Kidney epithelial cell (primary cell): Measurements from ENCODE around the gene RAB14. TPM values are rescaled to one million over a fixed set of nuclear protein-coding genes. Genes with fewer than 3 reads are reported as not detected.
A peak's percentile ranks its signal among the peaks of the same experiment; 100 is the strongest.

Experiments used
- DNase-seq: peaks from one replicate; pipeline ENCODE4 v3.0.0-alpha.2; 2010; ENCODE audit warnings: low read depth
- H3K27me3 ChIP-seq: 2 replicates; pipeline ENCODE4 v1.6.0; 2011; ENCODE audit warnings: low read length; ENCODE audit not compliant: control insufficient read depth, insufficient read depth
- H3K36me3 ChIP-seq: 2 replicates; pipeline ENCODE4 v1.5.1; 2011; ENCODE audit warnings: low read length; ENCODE audit not compliant: control insufficient read depth, insufficient read depth
- H3K4me3 ChIP-seq: 2 replicates; pipeline ENCODE4 v1.5.1; 2011; ENCODE audit warnings: low read depth, mild to moderate bottlenecking, control low read depth, low read length
- total RNA-seq: library from RNA; depleted of rRNA; stranded (reverse); fragments of >200 nt; gene quantifications from 2 replicates; pipeline ENCODE4 v1.2.3, GENCODE V29; 2015
- TF ChIP-seq, protein P1 (sequence below): IDR thresholded peaks from 2 replicates; pipeline ENCODE4 v1.5.1; 2011; ENCODE audit warnings: mild to moderate bottlenecking, moderate library complexity, low read length, control low read depth, inconsistent platforms; ENCODE audit not compliant: insufficient read depth, poor library complexity, severe bottlenecking

The RAB14 gene
- total RNA-seq, 1 donor from 2014 or later = 38.1 TPM

DNA sequence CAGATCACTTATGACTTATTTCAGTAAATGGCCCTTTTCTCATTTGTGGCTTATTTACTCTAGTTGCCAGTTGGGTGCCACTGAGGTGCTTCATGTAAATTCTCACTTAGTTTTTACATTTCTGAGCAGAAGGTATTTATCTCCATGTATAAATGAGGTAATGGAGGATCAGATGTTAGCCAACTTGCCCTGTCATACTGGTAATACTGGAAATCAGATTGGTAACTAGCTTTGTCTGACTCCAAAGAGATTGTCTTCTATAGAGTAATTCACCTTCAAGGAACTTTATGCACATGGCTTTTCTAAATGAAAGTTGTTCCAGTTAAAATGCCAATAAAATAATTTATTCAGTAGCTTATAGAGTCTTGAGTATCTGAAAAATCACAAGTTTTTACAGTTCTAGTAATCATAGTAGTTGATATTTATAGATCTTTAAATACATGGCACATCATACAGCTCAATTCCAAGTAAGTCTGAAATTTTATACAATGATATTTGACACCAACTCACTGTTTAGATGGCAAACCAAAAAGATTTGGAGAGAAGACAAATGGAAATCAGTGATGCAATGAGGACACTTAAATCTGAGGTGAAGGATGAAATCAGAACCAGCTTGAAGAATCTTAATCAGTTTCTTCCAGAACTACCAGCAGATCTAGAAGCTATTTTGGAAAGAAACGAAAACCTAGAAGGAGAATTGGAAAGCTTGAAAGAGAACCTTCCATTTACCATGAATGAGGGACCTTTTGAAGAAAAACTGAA lies 28.8 kb downstream of the RAB14 start:
- Histone ChIP-seq H3K4me3 (no peak overlapping the region), H3K27me3 (no peaks in the 10 kb centered on the region), H3K36me3 (no peaks in the 10 kb centered on the region)
- no peak for DNase-seq
- TF ChIP-seq, protein P1, sequence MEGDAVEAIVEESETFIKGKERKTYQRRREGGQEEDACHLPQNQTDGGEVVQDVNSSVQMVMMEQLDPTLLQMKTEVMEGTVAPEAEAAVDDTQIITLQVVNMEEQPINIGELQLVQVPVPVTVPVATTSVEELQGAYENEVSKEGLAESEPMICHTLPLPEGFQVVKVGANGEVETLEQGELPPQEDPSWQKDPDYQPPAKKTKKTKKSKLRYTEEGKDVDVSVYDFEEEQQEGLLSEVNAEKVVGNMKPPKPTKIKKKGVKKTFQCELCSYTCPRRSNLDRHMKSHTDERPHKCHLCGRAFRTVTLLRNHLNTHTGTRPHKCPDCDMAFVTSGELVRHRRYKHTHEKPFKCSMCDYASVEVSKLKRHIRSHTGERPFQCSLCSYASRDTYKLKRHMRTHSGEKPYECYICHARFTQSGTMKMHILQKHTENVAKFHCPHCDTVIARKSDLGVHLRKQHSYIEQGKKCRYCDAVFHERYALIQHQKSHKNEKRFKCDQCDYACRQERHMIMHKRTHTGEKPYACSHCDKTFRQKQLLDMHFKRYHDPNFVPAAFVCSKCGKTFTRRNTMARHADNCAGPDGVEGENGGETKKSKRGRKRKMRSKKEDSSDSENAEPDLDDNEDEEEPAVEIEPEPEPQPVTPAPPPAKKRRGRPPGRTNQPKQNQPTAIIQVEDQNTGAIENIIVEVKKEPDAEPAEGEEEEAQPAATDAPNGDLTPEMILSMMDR = no peak

- DNase-seq = no peak
- Histone ChIP-seq H3K27me3 (no peaks in the 10 kb centered on the region), H3K4me3 (no peak overlapping the region), H3K36me3 (no peaks in the 10 kb centered on the region)
- TF ChIP-seq, protein P1 = no peak
Measured at GRCh38 chr9:121171236-121171635, 30.4 kb downstream of the RAB14 start.

DNA sequence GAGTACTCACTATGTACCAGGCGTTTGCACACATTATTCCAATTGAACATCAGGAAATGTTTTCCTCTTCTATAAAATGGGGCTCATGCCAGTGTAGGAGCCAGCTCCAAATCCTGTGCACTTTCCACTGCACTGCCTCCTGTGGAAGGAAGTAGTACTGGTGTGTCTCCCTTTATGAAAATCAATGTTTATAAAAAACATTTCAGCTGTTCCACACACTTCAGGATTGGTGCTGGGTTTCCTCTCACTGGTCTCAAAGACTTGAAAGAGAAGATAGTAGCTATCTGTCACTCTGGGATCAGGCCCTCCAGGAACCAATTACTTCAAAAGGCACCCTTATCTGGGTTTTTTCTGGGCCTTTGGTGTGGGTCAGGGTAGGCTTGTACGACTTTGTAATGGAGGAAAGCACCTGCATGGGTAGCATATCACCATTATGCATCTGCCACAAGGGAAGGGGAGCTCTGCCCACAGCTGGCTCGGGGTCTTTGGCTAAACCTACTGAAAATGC lies 32.5 kb downstream of the RAB14 start:
- no peak for DNase-seq
- no peaks in the 10 kb centered on the region for H3K36me3 ChIP-seq
- H3K27me3 ChIP-seq = no peaks in the 10 kb centered on the region
- TF ChIP-seq, protein P1 = peak; percentile 46
- no peak overlapping the region for H3K4me3 ChIP-seq

DNA sequence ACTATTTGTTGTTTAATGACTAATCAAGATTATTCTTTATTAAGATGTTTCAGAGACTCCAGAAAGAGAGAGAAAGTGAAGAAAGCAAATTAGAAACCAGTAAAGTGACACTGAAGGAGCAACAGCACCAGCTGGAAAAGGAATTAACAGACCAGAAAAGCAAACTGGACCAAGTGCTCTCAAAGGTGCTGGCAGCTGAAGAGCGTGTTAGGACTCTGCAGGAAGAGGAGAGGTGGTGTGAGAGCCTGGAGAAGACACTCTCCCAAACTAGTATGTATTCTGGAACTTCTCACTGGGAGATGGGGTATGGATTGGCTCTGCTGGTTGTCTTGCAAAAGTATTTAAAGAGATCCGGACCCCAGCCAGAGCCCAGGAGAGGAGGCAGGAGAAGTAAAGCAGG lies 33.6 kb downstream of the RAB14 start:
- Histone ChIP-seq H3K36me3 (no peaks in the 10 kb centered on the region), H3K27me3 (no peaks in the 10 kb centered on the region), H3K4me3 (no peak overlapping the region)
- no peak for DNase-seq
- TF ChIP-seq, protein P1 = no peak

GRCh38 chr9:121160025-121160424 lies 41.6 kb downstream of the RAB14 start:
- Histone ChIP-seq H3K4me3 (no peak overlapping the region), H3K27me3 (no peaks in the 10 kb centered on the region), H3K36me3 (no peaks in the 10 kb centered on the region)
- no peak for DNase-seq
- TF ChIP-seq, protein P1 = no peak

DNA sequence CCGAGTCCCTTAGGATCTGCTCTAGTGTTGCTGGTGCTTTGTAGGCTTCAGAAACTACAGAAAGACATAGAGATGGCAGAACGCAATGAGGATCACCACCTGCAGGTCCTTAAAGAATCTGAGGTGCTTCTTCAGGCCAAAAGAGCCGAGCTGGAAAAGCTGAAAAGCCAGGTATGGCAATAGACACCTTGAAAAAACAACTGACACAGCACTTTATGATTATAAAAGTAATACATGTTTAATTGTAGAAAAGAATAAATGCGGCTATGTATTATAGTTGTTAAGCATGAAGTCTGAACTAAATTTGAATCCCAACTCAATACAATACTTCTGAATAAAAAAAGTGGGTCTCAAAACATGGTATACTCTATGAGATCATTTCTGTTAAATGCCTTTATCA lies 43.7 kb downstream of the RAB14 start:
- no peak overlapping the region for H3K4me3 ChIP-seq
- H3K36me3 ChIP-seq = no peaks in the 10 kb centered on the region
- no peak for DNase-seq
- TF ChIP-seq, protein P1 = no peak
- no peaks in the 10 kb centered on the region for H3K27me3 ChIP-seq
